Activated naive CD8-positive, alpha-beta T cell treated with anti-CD3 and anti-CD28 coated beads, Interleukin-2, amount 10 ng/mL, durations not matched to agents 7 days and 5 days (primary cell): ENCODE results near the gene ACYP2. TPM values are rescaled to one million over a fixed set of nuclear protein-coding genes. Genes with fewer than 3 reads are reported as not detected.

ENCODE experiments used
- ATAC-seq: fragments of 150-1000 bp; cut with Tn5 transposase; one replicate; pipeline ENCODE4 v1.10.0; 2021; ENCODE audit warnings: low read depth, moderate library complexity
- POLR2A ChIA-PET: fragments of 350-600 bp; sonication (Branson Sonifier 250); formaldehyde crosslinking; loops from one replicate; lab custom pipeline; 2021; ENCODE audit warnings: antibody characterized with exemption; lab: Charles Lee
- DNase-seq: peaks from one replicate; pipeline ENCODE4 v3.0.0; 2021
- H3K27ac Mint-ChIP-seq: one replicate; pipeline ENCODE4 v1.8.0; 2022; ENCODE audit warnings: mild to moderate bottlenecking, mixed read lengths
- H3K27me3 Mint-ChIP-seq: one replicate; pipeline ENCODE4 v1.8.0; 2022; ENCODE audit warnings: mild to moderate bottlenecking, moderate library complexity, mixed read lengths
- H3K36me3 Mint-ChIP-seq: one replicate; pipeline ENCODE4 v1.8.0; 2021; ENCODE audit warnings: mild to moderate bottlenecking, mixed read lengths
- H3K4me1 Mint-ChIP-seq: one replicate; pipeline ENCODE4 v1.8.0; 2021; ENCODE audit warnings: mixed read lengths
- H3K4me3 Mint-ChIP-seq: one replicate; pipeline ENCODE4 v1.8.0; 2022; ENCODE audit warnings: mild to moderate bottlenecking, moderate library complexity, mixed read lengths
- H3K9me3 Mint-ChIP-seq: one replicate; pipeline ENCODE4 v1.8.0; 2021; ENCODE audit warnings: mixed read lengths
- total RNA-seq, 2 experiments: library from RNA; stranded (reverse); gene quantifications; one replicate each; pipeline ENCODE4 v1.2.3, GENCODE V29; 2021

ACYP2 gene
- total RNA-seq, 2 experiments from 2014 or later = 13.9 TPM

DNA sequence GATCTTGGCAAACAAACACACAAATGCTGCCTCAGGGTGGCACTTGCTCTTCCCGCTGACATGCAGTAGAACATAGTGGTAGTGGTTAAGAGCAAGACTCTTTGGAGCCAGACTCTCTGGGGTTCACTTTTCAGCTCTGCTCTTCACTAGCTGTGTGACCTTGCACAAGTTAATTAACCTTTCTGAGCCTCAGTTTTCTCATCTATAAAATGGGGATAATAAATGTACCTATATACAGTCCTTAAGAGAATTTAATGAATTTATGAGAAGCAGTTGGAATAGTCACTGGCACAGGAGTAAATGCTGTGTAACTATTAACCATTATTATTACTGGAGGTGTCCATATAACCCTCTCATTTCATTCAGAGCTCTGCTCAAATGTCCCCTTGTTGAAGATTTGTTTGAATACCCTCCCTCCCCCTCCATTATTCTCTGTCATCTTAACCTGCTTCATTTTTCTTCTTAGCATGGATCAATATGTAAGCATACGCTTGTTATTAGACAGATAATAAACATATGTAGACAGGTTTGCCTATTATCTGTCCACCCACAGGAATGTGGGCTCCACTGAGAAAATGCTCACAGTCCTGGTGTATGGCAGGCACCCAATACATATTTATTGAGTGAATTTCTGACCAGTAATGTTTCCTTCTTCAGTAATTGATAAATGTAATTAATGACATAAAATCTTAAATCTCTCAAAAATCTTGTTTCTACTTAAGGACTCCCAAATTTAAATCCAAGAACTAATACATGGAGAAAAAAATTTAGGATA is 76.1 kb downstream of the ACYP2 start:
- Mint-ChIP-seq H3K9me3 (no peaks in the 10 kb centered on the region), H3K36me3 (no peaks in the 10 kb centered on the region), H3K4me1 (no peaks in the 10 kb centered on the region), H3K27me3 (no peaks in the 10 kb centered on the region), H3K4me3 (no peak overlapping the region), H3K27ac (no peak overlapping the region)
- POLR2A ChIA-PET = no interaction called here
- DNase-seq (no peak), ATAC-seq (no peak)

DNA sequence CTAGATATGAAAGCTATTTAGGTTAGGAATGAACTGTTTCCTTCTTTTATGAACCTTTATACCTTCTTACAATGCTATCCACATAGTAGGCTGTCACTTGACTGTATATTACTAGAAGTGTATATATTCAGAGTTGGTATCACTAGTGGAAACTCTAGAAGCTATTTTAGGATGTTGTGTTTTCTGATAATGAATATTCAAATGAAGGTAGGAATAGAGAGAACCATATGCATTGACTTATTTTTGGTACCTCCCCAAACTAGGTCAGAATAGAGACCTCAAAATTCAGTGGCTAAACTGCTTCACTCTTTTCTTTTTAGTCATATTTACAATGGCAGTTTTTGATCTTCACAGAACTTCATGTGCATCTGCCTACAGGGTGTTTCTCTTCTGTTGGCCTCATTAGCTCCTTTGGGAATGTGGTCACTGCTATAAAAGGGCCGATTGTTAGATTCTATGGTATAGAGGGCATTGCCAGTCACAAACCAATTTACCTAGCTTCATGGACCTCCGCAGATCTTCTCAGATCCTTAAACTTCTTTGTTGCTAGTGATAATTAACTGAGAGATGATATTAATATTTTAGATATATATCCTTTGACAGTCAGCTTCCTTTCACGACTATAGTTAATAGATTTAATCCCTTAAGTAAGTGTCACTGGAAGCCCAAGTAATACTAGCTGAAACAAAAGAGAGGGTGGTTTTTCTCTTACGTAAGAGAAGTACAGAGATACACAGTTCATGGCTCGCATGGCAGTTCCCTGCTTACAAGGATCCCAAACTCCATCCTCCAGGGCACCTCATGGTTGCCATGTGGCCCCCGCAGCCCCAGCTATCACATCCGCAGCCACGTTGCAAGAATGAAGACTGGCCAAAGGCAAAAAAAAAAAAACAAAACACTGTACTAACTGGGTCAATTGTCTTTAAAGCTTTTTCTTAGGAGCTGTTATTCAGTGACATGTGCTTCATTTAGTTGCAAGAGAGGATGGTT is 79.6 kb downstream of the ACYP2 start:
- POLR2A ChIA-PET = interaction anchor here (0.7 kb wide), 1 partner anchor 39 kb away, joined by 3 read pairs; no protein-coding TSS in a partner anchor
- no peaks in the 10 kb centered on the region for H3K36me3 Mint-ChIP-seq
- H3K27me3 Mint-ChIP-seq = no peaks in the 10 kb centered on the region
- no peak for ATAC-seq
- H3K27ac Mint-ChIP-seq = no peak overlapping the region
- no peaks in the 10 kb centered on the region for H3K9me3 Mint-ChIP-seq
- no peaks in the 10 kb centered on the region for H3K4me1 Mint-ChIP-seq
- DNase-seq = no peak
- H3K4me3 Mint-ChIP-seq = no peak overlapping the region

GRCh38 chr2:54196646-54197045 is 81.2 kb downstream of the ACYP2 start:
- no peak overlapping the region for H3K27ac Mint-ChIP-seq
- H3K27me3 Mint-ChIP-seq = no peaks in the 10 kb centered on the region
- no peaks in the 10 kb centered on the region for H3K36me3 Mint-ChIP-seq
- DNase-seq (no peak), ATAC-seq (no peak)
- H3K4me3 Mint-ChIP-seq = no peak overlapping the region
- H3K9me3 Mint-ChIP-seq = no peaks in the 10 kb centered on the region
- POLR2A ChIA-PET = no interaction called here
- H3K4me1 Mint-ChIP-seq = no peaks in the 10 kb centered on the region

GRCh38 chr2:54204476-54204875 is 89.1 kb downstream of the ACYP2 start:
- Mint-ChIP-seq H3K9me3 (no peaks in the 10 kb centered on the region), H3K27ac (no peak overlapping the region)

GRCh38 chr2:54206596-54206995 is 91.2 kb downstream of the ACYP2 start:
- Mint-ChIP-seq H3K27ac (no peak overlapping the region), H3K4me3 (no peak overlapping the region), H3K36me3 (no peaks in the 10 kb centered on the region), H3K9me3 (no peaks in the 10 kb centered on the region), H3K27me3 (no peaks in the 10 kb centered on the region), H3K4me1 (peaks cover 3% of the 10 kb centered on the region)
- DNase-seq = no peak
- no peak for ATAC-seq
- POLR2A ChIA-PET = no interaction called here

More at GRCh38 chr2:54204476-54204875, 89.1 kb downstream of the ACYP2 start:
- Mint-ChIP-seq H3K27me3 (no peaks in the 10 kb centered on the region), H3K36me3 (no peaks in the 10 kb centered on the region), H3K4me1 (peaks cover 3% of the 10 kb centered on the region), H3K4me3 (no peak overlapping the region)
- no peak for DNase-seq
- ATAC-seq = no peak
- POLR2A ChIA-PET = no interaction called here

GRCh38 chr2:54207666-54208195 is 92.3 kb downstream of the ACYP2 start:
- Mint-ChIP-seq H3K4me3 (no peak overlapping the region), H3K27ac (peak overlapping the region; percentile 42), H3K36me3 (no peaks in the 10 kb centered on the region), H3K4me1 (peaks cover 3% of the 10 kb centered on the region), H3K9me3 (no peaks in the 10 kb centered on the region), H3K27me3 (no peaks in the 10 kb centered on the region)
- no peak for DNase-seq
- no peak for ATAC-seq
- POLR2A ChIA-PET = no interaction called here

DNA sequence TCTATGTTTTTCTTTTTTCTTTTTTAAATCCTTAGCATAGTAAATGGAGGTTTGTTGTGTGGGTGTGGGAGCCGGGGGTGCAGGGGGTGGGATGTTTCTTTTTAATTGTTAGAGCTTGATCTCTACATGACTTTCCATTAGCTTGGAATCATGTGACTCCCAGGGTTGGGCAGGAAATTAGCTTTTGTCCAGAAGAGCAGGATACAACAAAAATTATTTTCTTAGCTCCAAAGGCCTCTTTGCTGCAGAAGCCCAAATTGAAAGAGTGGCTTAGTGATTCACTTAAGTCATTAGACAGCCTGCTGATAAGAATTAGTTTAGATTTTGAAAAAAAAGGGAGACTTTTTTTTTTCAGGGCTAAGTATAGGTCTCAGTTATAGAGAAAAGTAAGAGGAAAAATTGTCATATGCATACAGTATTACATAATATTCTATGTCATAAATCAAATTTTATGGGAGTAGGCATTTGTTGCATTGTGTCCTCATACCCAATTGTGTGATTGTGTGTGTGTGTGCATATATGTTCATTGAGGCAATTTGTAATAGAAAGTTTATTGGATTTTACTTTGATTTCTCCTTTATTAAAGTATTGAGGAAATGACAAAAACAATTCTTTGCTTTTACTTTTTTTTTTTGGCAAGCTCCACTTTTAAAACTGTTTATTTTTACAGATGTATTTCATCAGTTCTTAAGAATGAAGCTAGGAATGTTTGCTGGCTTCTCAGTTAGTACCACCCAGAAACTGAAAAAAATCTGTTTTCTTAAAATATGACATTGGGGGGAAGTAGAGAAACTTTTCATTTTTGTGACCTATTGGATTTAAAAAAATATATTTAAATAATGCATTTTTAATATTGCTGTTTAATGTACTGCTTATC is 93.2 kb downstream of the ACYP2 start:
- Mint-ChIP-seq H3K36me3 (no peaks in the 10 kb centered on the region), H3K27ac (no peak overlapping the region)
- POLR2A ChIA-PET = no interaction called here

DNA sequence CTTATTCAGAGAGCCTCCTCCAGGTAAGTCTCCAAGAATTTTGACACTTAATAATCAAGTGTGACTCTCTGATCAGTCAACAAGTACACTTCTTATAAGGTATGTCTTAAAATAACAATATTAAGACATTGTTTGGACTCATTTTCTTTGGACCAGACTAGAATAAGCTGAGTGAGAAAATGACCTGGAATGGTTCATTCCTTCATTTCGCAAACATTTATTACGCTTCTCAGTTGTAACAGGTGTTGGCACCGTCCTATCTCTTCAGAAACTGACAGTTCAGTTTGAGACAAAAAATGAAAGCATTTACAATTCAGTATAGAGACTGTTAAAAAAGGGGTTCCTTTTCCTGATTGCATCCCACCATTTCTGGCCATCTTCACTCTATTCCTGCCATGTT is 94.0 kb downstream of the ACYP2 start:
- Mint-ChIP-seq H3K27ac (no peak overlapping the region), H3K9me3 (peaks cover 4% of the 10 kb centered on the region), H3K36me3 (peaks cover 3% of the 10 kb centered on the region), H3K27me3 (no peaks in the 10 kb centered on the region), H3K4me1 (peaks cover 3% of the 10 kb centered on the region), H3K4me3 (no peak overlapping the region)
- DNase-seq = no peak
- POLR2A ChIA-PET = no interaction called here
- no peak for ATAC-seq

More for the DNA sequence above, 93.2 kb downstream of the ACYP2 start:
- no peaks in the 10 kb centered on the region for H3K9me3 Mint-ChIP-seq
- no peak for DNase-seq
- H3K27me3 Mint-ChIP-seq = no peaks in the 10 kb centered on the region
- no peak overlapping the region for H3K4me3 Mint-ChIP-seq
- peaks cover 3% of the 10 kb centered on the region for H3K4me1 Mint-ChIP-seq
- ATAC-seq = no peak

- Mint-ChIP-seq H3K4me3 (no peak overlapping the region), H3K27me3 (no peaks in the 10 kb centered on the region), H3K27ac (no peak overlapping the region), H3K4me1 (no peaks in the 10 kb centered on the region), H3K9me3 (peaks cover 10% of the 10 kb centered on the region), H3K36me3 (peaks cover 8% of the 10 kb centered on the region)
- DNase-seq = no peak
- POLR2A ChIA-PET = no interaction called here
- ATAC-seq = no peak
These were observed 97.0 kb downstream of the ACYP2 start for GRCh38 chr2:54212456-54212855.

DNA sequence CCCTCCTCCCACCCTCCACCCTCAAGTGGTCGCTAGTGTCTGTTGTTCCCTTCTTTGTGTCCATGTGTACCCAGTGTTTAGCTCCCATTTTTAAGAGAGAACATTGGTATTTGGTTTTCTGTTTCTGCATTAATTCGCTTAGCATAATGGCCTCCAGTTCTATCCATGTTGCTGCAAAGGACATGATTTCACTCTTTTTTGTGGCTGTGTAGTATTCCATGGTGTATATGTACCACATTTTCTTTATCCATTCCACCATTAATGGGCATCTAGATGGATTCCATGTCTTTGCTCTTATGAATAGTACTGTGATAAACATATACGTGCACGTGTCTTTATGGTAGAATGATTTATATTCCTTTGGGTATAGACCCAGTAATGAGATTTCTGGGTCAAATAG is 97.7 kb downstream of the ACYP2 start:
- Mint-ChIP-seq H3K27me3 (no peaks in the 10 kb centered on the region), H3K36me3 (peaks cover 8% of the 10 kb centered on the region), H3K4me3 (no peak overlapping the region), H3K27ac (no peak overlapping the region), H3K4me1 (no peaks in the 10 kb centered on the region), H3K9me3 (peaks cover 10% of the 10 kb centered on the region)
- ATAC-seq (no peak), DNase-seq (no peak)
- POLR2A ChIA-PET = no interaction called here

DNA sequence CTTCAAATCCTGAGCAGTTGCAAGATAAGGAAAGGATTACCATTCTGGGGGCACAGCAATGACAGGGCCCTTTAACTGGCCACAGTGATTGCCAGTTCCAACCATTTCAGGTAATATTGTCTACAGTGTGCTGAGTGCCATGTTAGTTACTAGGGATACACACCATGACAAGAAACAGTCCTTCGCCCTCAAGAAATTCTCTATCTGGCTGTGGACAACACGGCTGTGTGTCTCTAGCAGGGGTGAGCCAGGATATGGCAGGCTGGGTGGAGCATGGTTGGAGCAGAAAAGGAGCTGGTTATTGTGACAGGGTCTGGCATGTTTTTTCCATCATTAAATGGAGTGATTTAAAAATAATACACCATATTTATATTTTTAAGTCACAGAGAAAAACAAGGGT is 109.6 kb downstream of the ACYP2 start:
- Mint-ChIP-seq H3K27me3 (no peaks in the 10 kb centered on the region), H3K4me3 (no peak overlapping the region), H3K36me3 (peaks cover 5% of the 10 kb centered on the region), H3K9me3 (peaks cover 2% of the 10 kb centered on the region), H3K27ac (no peak overlapping the region), H3K4me1 (peaks cover 5% of the 10 kb centered on the region)
- POLR2A ChIA-PET = no interaction called here
- ATAC-seq (no peak), DNase-seq (no peak)

- POLR2A ChIA-PET = no interaction called here
- peaks cover 5% of the 10 kb centered on the region for H3K4me1 Mint-ChIP-seq
- no peak for ATAC-seq
- H3K9me3 Mint-ChIP-seq = peaks cover 2% of the 10 kb centered on the region
- no peak overlapping the region for H3K4me3 Mint-ChIP-seq
- DNase-seq = no peak
- H3K36me3 Mint-ChIP-seq = peaks cover 5% of the 10 kb centered on the region
- no peak overlapping the region for H3K27ac Mint-ChIP-seq
- no peaks in the 10 kb centered on the region for H3K27me3 Mint-ChIP-seq
These were observed 110.8 kb downstream of the ACYP2 start for GRCh38 chr2:54226260-54226659.

DNA sequence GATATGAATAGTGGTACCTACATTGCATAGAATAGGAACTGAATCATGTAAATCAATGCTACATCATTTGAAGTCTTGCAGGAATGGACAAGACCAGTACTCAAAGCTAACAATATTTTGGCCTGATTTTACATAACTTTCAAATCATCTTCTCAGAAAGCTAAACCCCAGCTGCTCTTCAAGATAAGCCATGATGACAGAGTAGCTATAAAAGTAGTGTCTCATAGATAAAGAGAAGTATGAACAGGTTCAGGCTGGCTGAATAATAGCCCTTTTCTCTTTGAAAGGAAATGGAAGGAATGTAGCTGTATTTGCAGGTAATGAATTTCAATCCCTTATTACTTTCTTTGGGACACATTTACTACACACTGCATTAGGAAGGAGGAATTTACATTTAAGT is 112.4 kb downstream of the ACYP2 start:
- Mint-ChIP-seq H3K27me3 (no peaks in the 10 kb centered on the region), H3K27ac (no peak overlapping the region), H3K9me3 (peaks cover 1% of the 10 kb centered on the region), H3K4me1 (peaks cover 5% of the 10 kb centered on the region), H3K4me3 (no peak overlapping the region), H3K36me3 (peaks cover 4% of the 10 kb centered on the region)
- ATAC-seq (no peak), DNase-seq (no peak)
- POLR2A ChIA-PET = no interaction called here
